GM23338 (cell line): ENCODE measurements around the gene ZFR. TPM values are rescaled to one million over a fixed set of nuclear protein-coding genes. Genes with fewer than 3 reads are reported as not detected.
A peak's percentile ranks its signal among the peaks of the same experiment; 100 is the strongest.
"Not testable (repeated sequence)": the region's sequence is repeated elsewhere in the genome, so short reads cannot be mapped to it uniquely, and the experiment has no call there.

ENCODE experiments used
- ATAC-seq: fragments of 200-7000 bp; cut with Tn5 transposase; 3 replicates; pipeline ENCODE4 v1.9.1; 2020
- DNase-seq: peaks from one replicate; pipeline ENCODE4 v3.0.0-alpha.2; 2015; ENCODE audit warnings: low spot score
- H2AFZ ChIP-seq: fragments of 200-600 bp; sonication (generic); 2 replicates; pipeline ENCODE4 v1.8.0; 2016; ENCODE audit warnings: antibody characterized with exemption, mild to moderate bottlenecking, moderate library complexity
- H3F3A ChIP-seq: fragments of 200-600 bp; sonication (generic); replicated peaks from 2 replicates; pipeline ENCODE4 v1.8.0; 2017; ENCODE audit warnings: antibody characterized with exemption, mixed run types, low read depth
- H3K27ac ChIP-seq: fragments of 200-600 bp; sonication (generic); 2 replicates; pipeline ENCODE4 v1.6.1; 2016; ENCODE audit warnings: low read depth
- H3K27me3 ChIP-seq: fragments of 200-600 bp; sonication (generic); 2 replicates; pipeline ENCODE4 v1.8.0; 2016; ENCODE audit warnings: mild to moderate bottlenecking, mixed run types, moderate library complexity; ENCODE audit not compliant: insufficient read depth
- H3K36me3 ChIP-seq: fragments of 200-600 bp; sonication (generic); 2 replicates; pipeline ENCODE4 v1.8.0; 2016; ENCODE audit warnings: mild to moderate bottlenecking; ENCODE audit not compliant: insufficient read depth
- H3K4me1 ChIP-seq: fragments of 200-600 bp; sonication (generic); 2 replicates; pipeline ENCODE4 v1.8.0; 2016; ENCODE audit warnings: mild to moderate bottlenecking, moderate library complexity; ENCODE audit not compliant: insufficient read depth
- H3K4me2 ChIP-seq: fragments of 200-600 bp; sonication (generic); 2 replicates; pipeline ENCODE4 v1.7.1; 2017; ENCODE audit warnings: mixed run types
- H3K4me3 ChIP-seq: fragments of 200-600 bp; sonication (generic); 2 replicates; pipeline ENCODE4 v1.6.1; 2016; ENCODE audit warnings: mixed run types
- H3K79me2 ChIP-seq: fragments of 200-600 bp; sonication (generic); replicated peaks from 2 replicates; pipeline ENCODE4 v1.8.0; 2017; ENCODE audit warnings: mild to moderate bottlenecking; ENCODE audit not compliant: insufficient read depth
- H3K9me2 ChIP-seq: fragments of 200-600 bp; sonication (generic); 2 replicates; pipeline ENCODE4 v1.8.0; 2017; ENCODE audit not compliant: insufficient read depth
- H4K20me1 ChIP-seq: fragments of 200-600 bp; sonication (generic); replicated peaks from 2 replicates; pipeline ENCODE4 v1.8.0; 2017; ENCODE audit warnings: mild to moderate bottlenecking; ENCODE audit not compliant: insufficient read depth
- H3K27ac Mint-ChIP-seq: 2 replicates; pipeline ENCODE4 v1.8.0; 2020; ENCODE audit warnings: inconsistent platforms, mild to moderate bottlenecking, moderate library complexity, mixed read lengths
- H3K27me3 Mint-ChIP-seq: 3 replicates; pipeline ENCODE4 v1.8.0; 2022; ENCODE audit warnings: low read depth, mild to moderate bottlenecking, moderate library complexity, mixed read lengths, inconsistent platforms; ENCODE audit not compliant: insufficient read depth, poor library complexity
- H3K36me3 Mint-ChIP-seq: 3 replicates; pipeline ENCODE4 v1.8.0; 2021; ENCODE audit warnings: low read depth, mild to moderate bottlenecking, inconsistent platforms, moderate library complexity, mixed read lengths
- H3K4me1 Mint-ChIP-seq: 3 replicates; pipeline ENCODE4 v1.8.0; 2020; ENCODE audit warnings: mild to moderate bottlenecking, inconsistent platforms, mixed read lengths
- H3K4me3 Mint-ChIP-seq: 3 replicates; pipeline ENCODE4 v1.8.0; 2021; ENCODE audit warnings: moderate library complexity, mild to moderate bottlenecking, inconsistent platforms, mixed read lengths
- H3K9me3 Mint-ChIP-seq: 3 replicates; pipeline ENCODE4 v1.8.0; 2020; ENCODE audit warnings: moderate library complexity, mild to moderate bottlenecking, inconsistent platforms, mixed read lengths
- CREB1 ChIP-seq: fragments of 250-450 bp; sonication (Bioruptor Pico); IDR thresholded peaks from 2 replicates; pipeline ENCODE4 v1.5.0; 2020; ENCODE audit warnings: low read depth, mild to moderate bottlenecking, moderate library complexity
- EZH2 ChIP-seq: fragments of 200-600 bp; sonication (generic); IDR thresholded peaks from one replicate; pipeline ENCODE4 v1.8.0; 2017; ENCODE audit warnings: antibody characterized with exemption, mild to moderate bottlenecking, low read depth; ENCODE audit not compliant: unreplicated experiment
- EZH2phosphoT487 ChIP-seq: fragments of 200-600 bp; sonication (generic); IDR thresholded peaks from one replicate; pipeline ENCODE4 v1.8.1; 2018; ENCODE audit warnings: antibody characterized with exemption; ENCODE audit not compliant: unreplicated experiment
- NANOG ChIP-seq: IDR thresholded peaks from 2 replicates; pipeline ENCODE4 v1.6.1; 2016; ENCODE audit warnings: antibody characterized with exemption, borderline replicate concordance
- POLR2AphosphoS5 ChIP-seq: IDR thresholded peaks from 2 replicates; pipeline ENCODE4 v1.6.1; 2016; ENCODE audit warnings: antibody characterized with exemption, low read depth
- STAT1 ChIP-seq: IDR thresholded peaks from one replicate; pipeline ENCODE4 v1.6.1; 2016; ENCODE audit warnings: antibody characterized with exemption; ENCODE audit not compliant: unreplicated experiment
- ZNF114 ChIP-seq: fragments of 250-450 bp; sonication (Bioruptor Pico); IDR thresholded peaks from 2 replicates; pipeline ENCODE4 v1.5.0; 2020; ENCODE audit warnings: mild to moderate bottlenecking, moderate library complexity
- ZNF331 ChIP-seq: fragments of 250-450 bp; sonication (Bioruptor Pico); IDR thresholded peaks from 2 replicates; pipeline ENCODE4 v1.5.0; 2020; ENCODE audit warnings: low read depth, mild to moderate bottlenecking, moderate library complexity
- polyA plus RNA-seq: library from polyadenylated mRNA; unstranded; fragments of >200 nt; fragmentation: Nextera tagmentation; extraction: Ambion mirVana; gene quantifications from 2 replicates; pipeline ENCODE4 v1.2.1, GENCODE V29; 2016
- total RNA-seq: library from RNA; depleted of rRNA; stranded (reverse); fragments of >200 nt; shearing (Covaris generic); gene quantifications from 2 replicates; pipeline ENCODE4 v1.2.3, GENCODE V29; 2014
- TF ChIP-seq, protein P1 (sequence below): IDR thresholded peaks from one replicate; pipeline ENCODE4 v1.6.1; 2018; ENCODE audit warnings: antibody characterized with exemption; ENCODE audit not compliant: unreplicated experiment
- TF ChIP-seq, protein P2 (sequence below), 2 experiments: fragments of 200-600 bp in 1 of 2; sonication (generic) in 1 of 2; conservative IDR thresholded peaks; 2 replicates each; pipeline versions ENCODE4 v1.5.1 to v1.6.1; 2016 to 2017; ENCODE audit warnings: antibody characterized with exemption in 2 of 2, low read depth in 2 of 2, mild to moderate bottlenecking in 2 of 2, moderate library complexity in 1 of 2
- TF ChIP-seq, protein P3 (sequence below): IDR thresholded peaks from 2 replicates; pipeline ENCODE4 v1.6.1; 2016; ENCODE audit warnings: antibody characterized with exemption

ZFR gene
- total and polyA plus RNA-seq, 2 experiments from 2014 or later, result 92.4 to 103 TPM

DNA sequence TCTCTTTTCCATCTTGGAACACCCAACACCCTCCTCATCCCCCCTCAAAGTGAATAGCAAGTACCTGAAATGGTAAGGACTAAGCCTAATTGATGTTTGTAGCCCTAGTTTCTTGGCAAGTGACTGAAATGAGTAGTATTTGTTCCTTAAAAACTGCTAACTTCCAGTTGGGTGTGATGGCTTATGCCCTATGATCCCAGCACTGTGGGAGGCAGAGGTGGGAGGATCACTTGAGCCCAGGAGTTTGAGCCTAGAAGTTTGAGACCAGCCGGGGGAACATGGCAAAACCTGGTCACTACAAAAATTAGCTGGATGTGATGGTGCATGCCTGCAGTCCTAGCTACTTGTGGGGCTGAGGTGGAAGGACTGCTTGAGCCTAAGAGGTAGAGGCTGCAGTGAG is 44.1 kb downstream of the ZFR start:
- no peak overlapping the region for H3K27ac Mint-ChIP-seq
- Histone ChIP-seq H3K79me2 (no peaks in the 10 kb centered on the region), H3K27me3 (no peaks in the 10 kb centered on the region), H3K4me1 (no peaks in the 10 kb centered on the region), H3K4me3 (no peak overlapping the region), H3K4me2 (no peak overlapping the region), H3K36me3 (peaks cover 78% of the 10 kb centered on the region), H2AFZ (no peak overlapping the region), H3K9me2 (no peaks in the 10 kb centered on the region), H4K20me1 (no peaks in the 10 kb centered on the region; the same call in 1 of the 2 replicates), H3F3A (0 out of 2 replicates have a peak, but pooled peaks cover 3% of the 10 kb centered on the region), H3K27ac (no peak overlapping the region)
- H3K4me3 Mint-ChIP-seq, result no peak overlapping the region
- H3K4me1 Mint-ChIP-seq, result no peaks in the 10 kb centered on the region
- H3K9me3 Mint-ChIP-seq, result no peaks in the 10 kb centered on the region
- DNase-seq, result no peak
- H3K36me3 Mint-ChIP-seq, result peaks cover 88% of the 10 kb centered on the region
- TF ChIP-seq, protein P1, sequence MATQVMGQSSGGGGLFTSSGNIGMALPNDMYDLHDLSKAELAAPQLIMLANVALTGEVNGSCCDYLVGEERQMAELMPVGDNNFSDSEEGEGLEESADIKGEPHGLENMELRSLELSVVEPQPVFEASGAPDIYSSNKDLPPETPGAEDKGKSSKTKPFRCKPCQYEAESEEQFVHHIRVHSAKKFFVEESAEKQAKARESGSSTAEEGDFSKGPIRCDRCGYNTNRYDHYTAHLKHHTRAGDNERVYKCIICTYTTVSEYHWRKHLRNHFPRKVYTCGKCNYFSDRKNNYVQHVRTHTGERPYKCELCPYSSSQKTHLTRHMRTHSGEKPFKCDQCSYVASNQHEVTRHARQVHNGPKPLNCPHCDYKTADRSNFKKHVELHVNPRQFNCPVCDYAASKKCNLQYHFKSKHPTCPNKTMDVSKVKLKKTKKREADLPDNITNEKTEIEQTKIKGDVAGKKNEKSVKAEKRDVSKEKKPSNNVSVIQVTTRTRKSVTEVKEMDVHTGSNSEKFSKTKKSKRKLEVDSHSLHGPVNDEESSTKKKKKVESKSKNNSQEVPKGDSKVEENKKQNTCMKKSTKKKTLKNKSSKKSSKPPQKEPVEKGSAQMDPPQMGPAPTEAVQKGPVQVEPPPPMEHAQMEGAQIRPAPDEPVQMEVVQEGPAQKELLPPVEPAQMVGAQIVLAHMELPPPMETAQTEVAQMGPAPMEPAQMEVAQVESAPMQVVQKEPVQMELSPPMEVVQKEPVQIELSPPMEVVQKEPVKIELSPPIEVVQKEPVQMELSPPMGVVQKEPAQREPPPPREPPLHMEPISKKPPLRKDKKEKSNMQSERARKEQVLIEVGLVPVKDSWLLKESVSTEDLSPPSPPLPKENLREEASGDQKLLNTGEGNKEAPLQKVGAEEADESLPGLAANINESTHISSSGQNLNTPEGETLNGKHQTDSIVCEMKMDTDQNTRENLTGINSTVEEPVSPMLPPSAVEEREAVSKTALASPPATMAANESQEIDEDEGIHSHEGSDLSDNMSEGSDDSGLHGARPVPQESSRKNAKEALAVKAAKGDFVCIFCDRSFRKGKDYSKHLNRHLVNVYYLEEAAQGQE, result no peak
- TF ChIP-seq EZH2phosphoT487, result peak; percentile 40
- H3K27me3 Mint-ChIP-seq, result peaks cover 3% of the 10 kb centered on the region
- ATAC-seq, result no peak

DNA sequence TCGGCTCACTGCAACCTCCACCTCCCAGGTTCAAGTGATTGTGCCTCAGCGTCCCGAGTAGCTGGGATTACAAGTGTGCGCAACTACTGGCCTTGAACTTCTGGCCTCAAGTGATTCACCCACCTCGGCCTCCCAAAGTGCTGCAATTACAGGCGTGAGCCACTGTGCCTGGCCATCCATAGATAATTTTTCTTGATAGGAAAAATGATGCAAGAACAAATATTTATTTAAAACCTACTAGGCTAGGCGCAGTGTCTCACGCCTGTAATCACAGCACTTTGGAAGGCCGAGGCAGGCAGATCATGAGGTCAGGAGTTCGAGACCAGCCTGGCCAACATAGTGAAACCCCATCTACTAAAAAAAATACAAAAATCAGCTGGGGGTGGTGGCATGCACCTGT is 45.8 kb downstream of the ZFR start:
- not testable (repeated sequence) for H3K79me2 ChIP-seq, H3K27ac ChIP-seq, H3F3A ChIP-seq, H2AFZ ChIP-seq, H3K9me3 Mint-ChIP-seq, H3K4me1 Mint-ChIP-seq, H3K27me3 Mint-ChIP-seq, H3K4me1 ChIP-seq, H3K4me3 Mint-ChIP-seq, H3K27me3 ChIP-seq, H3K4me2 ChIP-seq, H3K9me2 ChIP-seq, DNase-seq, H3K4me3 ChIP-seq, H4K20me1 ChIP-seq, ATAC-seq, H3K27ac Mint-ChIP-seq
- H3K36me3 ChIP-seq, result peaks cover 85% of the 10 kb centered on the region
- H3K36me3 Mint-ChIP-seq, result peaks cover 89% of the 10 kb centered on the region

DNA sequence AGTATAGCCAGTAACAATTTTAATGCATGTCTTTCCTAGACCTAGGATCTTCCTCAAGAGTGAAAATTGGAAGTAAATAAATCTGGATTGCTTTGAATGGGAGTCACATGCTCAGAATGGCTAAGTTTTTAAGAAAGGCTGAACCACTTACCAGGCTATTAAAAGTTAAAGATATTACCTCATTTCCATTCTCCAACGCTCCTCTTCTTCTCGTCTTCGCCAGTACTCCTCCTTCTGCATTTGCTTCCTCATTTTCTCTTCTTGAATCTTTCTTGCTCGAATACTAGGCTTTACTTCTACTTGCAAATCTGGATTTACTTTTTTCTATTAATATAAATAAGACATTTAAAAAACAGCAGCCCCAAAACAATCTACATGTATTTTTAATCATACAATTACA is 49.6 kb downstream of the ZFR start:
- H3K9me3 Mint-ChIP-seq, result no peaks in the 10 kb centered on the region
- no peak overlapping the region for H3K27ac Mint-ChIP-seq
- Histone ChIP-seq H3K79me2 (no peaks in the 10 kb centered on the region; the same call in 1 of the 2 replicates), H3K27me3 (no peaks in the 10 kb centered on the region), H2AFZ (no peak overlapping the region), H3K4me2 (no peak overlapping the region), H3K36me3 (peaks cover 83% of the 10 kb centered on the region), H3F3A (no peaks in the 10 kb centered on the region), H3K9me2 (no peaks in the 10 kb centered on the region), H3K4me3 (no peak overlapping the region), H4K20me1 (peaks cover 3% of the 10 kb centered on the region; the same call in 1 of the 2 replicates), H3K4me1 (no peaks in the 10 kb centered on the region), H3K27ac (no peak overlapping the region)
- H3K36me3 Mint-ChIP-seq, result peaks cover 69% of the 10 kb centered on the region
- no peaks in the 10 kb centered on the region for H3K27me3 Mint-ChIP-seq
- H3K4me3 Mint-ChIP-seq, result no peak overlapping the region
- no peak for TF ChIP-seq STAT1
- no peak for TF ChIP-seq EZH2phosphoT487
- no peak for TF ChIP-seq POLR2AphosphoS5
- TF ChIP-seq CREB1 (CRISPR knock-in tag), result no peak
- TF ChIP-seq, protein P2, sequence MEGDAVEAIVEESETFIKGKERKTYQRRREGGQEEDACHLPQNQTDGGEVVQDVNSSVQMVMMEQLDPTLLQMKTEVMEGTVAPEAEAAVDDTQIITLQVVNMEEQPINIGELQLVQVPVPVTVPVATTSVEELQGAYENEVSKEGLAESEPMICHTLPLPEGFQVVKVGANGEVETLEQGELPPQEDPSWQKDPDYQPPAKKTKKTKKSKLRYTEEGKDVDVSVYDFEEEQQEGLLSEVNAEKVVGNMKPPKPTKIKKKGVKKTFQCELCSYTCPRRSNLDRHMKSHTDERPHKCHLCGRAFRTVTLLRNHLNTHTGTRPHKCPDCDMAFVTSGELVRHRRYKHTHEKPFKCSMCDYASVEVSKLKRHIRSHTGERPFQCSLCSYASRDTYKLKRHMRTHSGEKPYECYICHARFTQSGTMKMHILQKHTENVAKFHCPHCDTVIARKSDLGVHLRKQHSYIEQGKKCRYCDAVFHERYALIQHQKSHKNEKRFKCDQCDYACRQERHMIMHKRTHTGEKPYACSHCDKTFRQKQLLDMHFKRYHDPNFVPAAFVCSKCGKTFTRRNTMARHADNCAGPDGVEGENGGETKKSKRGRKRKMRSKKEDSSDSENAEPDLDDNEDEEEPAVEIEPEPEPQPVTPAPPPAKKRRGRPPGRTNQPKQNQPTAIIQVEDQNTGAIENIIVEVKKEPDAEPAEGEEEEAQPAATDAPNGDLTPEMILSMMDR (conservative IDR thresholded peaks at IDR 0.05; ENCODE audit: low read depth in 2 of 2), result no peak
- no peak for TF ChIP-seq EZH2
- no peak for TF ChIP-seq ZNF331
- no peak for TF ChIP-seq NANOG
- TF ChIP-seq, protein P3, sequence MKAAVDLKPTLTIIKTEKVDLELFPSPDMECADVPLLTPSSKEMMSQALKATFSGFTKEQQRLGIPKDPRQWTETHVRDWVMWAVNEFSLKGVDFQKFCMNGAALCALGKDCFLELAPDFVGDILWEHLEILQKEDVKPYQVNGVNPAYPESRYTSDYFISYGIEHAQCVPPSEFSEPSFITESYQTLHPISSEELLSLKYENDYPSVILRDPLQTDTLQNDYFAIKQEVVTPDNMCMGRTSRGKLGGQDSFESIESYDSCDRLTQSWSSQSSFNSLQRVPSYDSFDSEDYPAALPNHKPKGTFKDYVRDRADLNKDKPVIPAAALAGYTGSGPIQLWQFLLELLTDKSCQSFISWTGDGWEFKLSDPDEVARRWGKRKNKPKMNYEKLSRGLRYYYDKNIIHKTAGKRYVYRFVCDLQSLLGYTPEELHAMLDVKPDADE, result no peak
- no peak for TF ChIP-seq ZNF114 (CRISPR knock-in tag)
- ATAC-seq (no peak), DNase-seq (no peak)
- no peaks in the 10 kb centered on the region for H3K4me1 Mint-ChIP-seq
